Brain microvascular endothelial cell (primary cell): ENCODE measurements around the gene ARHGAP5.

Experiments
- DNase-seq: peaks from one replicate; pipeline ENCODE4 v3.0.0-alpha.2; 2020
- H3K27ac ChIP-seq: fragments of 250-450 bp; sonication (Bioruptor Pico); 2 replicates; pipeline ENCODE4 v1.5.1; 2020; ENCODE audit warnings: mild to moderate bottlenecking, moderate library complexity
- H3K27me3 ChIP-seq: fragments of 250-450 bp; sonication (Bioruptor Pico); replicated peaks from 2 replicates; pipeline ENCODE4 v1.5.1; 2020; ENCODE audit warnings: mild to moderate bottlenecking
- H3K36me3 ChIP-seq: fragments of 250-450 bp; sonication (Bioruptor Pico); replicated peaks from 2 replicates; pipeline ENCODE4 v1.5.1; 2020; ENCODE audit warnings: mild to moderate bottlenecking
- H3K4me3 ChIP-seq: 2 replicates; pipeline ENCODE4 v1.5.1; 2011; ENCODE audit warnings: low read depth, mild to moderate bottlenecking, control low read depth, low read length, moderate library complexity
- CTCF ChIP-seq: IDR thresholded peaks from 2 replicates; pipeline ENCODE4 v1.5.1; 2011; ENCODE audit warnings: low read depth, mild to moderate bottlenecking, moderate library complexity, low read length, control low read depth, inconsistent platforms; ENCODE audit errors: missing control alignments
- in situ Hi-C: cut with HindIII; loops from 2 replicates; pipeline ENCODE4 v1.10.0; 2017; ENCODE audit warnings: low sequenced_read_pairs, low pct_ligation_motif_present

ARHGAP5 gene

GRCh38 chr14:32137313-32137712 is 60.2 kb downstream of the ARHGAP5 start:
- H3K27ac ChIP-seq: no peak overlapping the region
- in situ Hi-C loops: no loop called here
- no peaks in the 10 kb centered on the region for H3K36me3 ChIP-seq
- no peaks in the 10 kb centered on the region for H3K27me3 ChIP-seq
- no peak overlapping the region for H3K4me3 ChIP-seq
- DNase-seq: no peak
- no peak for TF ChIP-seq CTCF

- H3K36me3 ChIP-seq: no peaks in the 10 kb centered on the region
- in situ Hi-C loops: no loop called here
- no peak for DNase-seq
- H3K27me3 ChIP-seq: no peaks in the 10 kb centered on the region
- TF ChIP-seq CTCF: no peak
- H3K27ac ChIP-seq: no peak overlapping the region
- no peak overlapping the region for H3K4me3 ChIP-seq
These were observed 60.8 kb downstream of the ARHGAP5 start for GRCh38 chr14:32137892-32138291.

GRCh38 chr14:32142341-32142740 is 65.2 kb downstream of the ARHGAP5 start:
- no peak for TF ChIP-seq CTCF
- in situ Hi-C loops: no loop called here
- Histone ChIP-seq H3K4me3 (no peak overlapping the region), H3K27ac (no peak overlapping the region), H3K27me3 (no peaks in the 10 kb centered on the region), H3K36me3 (peaks cover 4% of the 10 kb centered on the region)
- DNase-seq: no peak

GRCh38 chr14:32142754-32143437 is 65.8 kb downstream of the ARHGAP5 start:
- TF ChIP-seq CTCF: no peak
- in situ Hi-C loops: no loop called here
- no peak for DNase-seq
- no peak overlapping the region for H3K27ac ChIP-seq
- no peaks in the 10 kb centered on the region for H3K27me3 ChIP-seq
- H3K36me3 ChIP-seq: peaks cover 7% of the 10 kb centered on the region
- no peak overlapping the region for H3K4me3 ChIP-seq

- no peak for TF ChIP-seq CTCF
- Histone ChIP-seq H3K36me3 (peaks cover 16% of the 10 kb centered on the region), H3K27me3 (no peaks in the 10 kb centered on the region), H3K4me3 (no peak overlapping the region), H3K27ac (no peak overlapping the region)
- in situ Hi-C loops: no loop called here
- DNase-seq: no peak
These were observed 73.3 kb downstream of the ARHGAP5 start for GRCh38 chr14:32150392-32150791.

- no peak overlapping the region for H3K27ac ChIP-seq
- no peak for TF ChIP-seq CTCF
- H3K27me3 ChIP-seq: no peaks in the 10 kb centered on the region
- H3K36me3 ChIP-seq: no peaks in the 10 kb centered on the region
- DNase-seq: no peak
- no peak overlapping the region for H3K4me3 ChIP-seq
- in situ Hi-C loops: no loop called here
These were observed 88.9 kb downstream of the ARHGAP5 start for GRCh38 chr14:32166029-32166428.
